Panc1 (cell line): ENCODE data around the gene TRIM42.

Source experiments
- POLR2AphosphoS5 ChIP-seq: IDR thresholded peaks from 2 replicates; pipeline ENCODE4 v1.6.1; 2012; ENCODE audit warnings: mild to moderate bottlenecking, low read depth, low read length, moderate library complexity
- SIN3A ChIP-seq: IDR thresholded peaks from 2 replicates; pipeline ENCODE4 v1.6.1; 2012; ENCODE audit warnings: low read depth, mild to moderate bottlenecking, low read length, moderate library complexity, borderline replicate concordance; ENCODE audit not compliant: insufficient read depth
- TF ChIP-seq, protein P1 (sequence below): fragments of 450-650 bp; IDR thresholded peaks from 2 replicates; pipeline ENCODE4 v1.5.1; 2017; ENCODE audit warnings: mild to moderate bottlenecking
- TF ChIP-seq, protein P2 (sequence below), 2 experiments: IDR thresholded peaks; 2 replicates each; pipeline ENCODE4 v1.6.1; 2011 to 2012; ENCODE audit warnings: low read depth in 2 of 2, control low read depth in 1 of 2, low read length in 1 of 2, mild to moderate bottlenecking in 1 of 2, moderate library complexity in 1 of 2; ENCODE audit not compliant: insufficient read depth in 1 of 2

DNA sequence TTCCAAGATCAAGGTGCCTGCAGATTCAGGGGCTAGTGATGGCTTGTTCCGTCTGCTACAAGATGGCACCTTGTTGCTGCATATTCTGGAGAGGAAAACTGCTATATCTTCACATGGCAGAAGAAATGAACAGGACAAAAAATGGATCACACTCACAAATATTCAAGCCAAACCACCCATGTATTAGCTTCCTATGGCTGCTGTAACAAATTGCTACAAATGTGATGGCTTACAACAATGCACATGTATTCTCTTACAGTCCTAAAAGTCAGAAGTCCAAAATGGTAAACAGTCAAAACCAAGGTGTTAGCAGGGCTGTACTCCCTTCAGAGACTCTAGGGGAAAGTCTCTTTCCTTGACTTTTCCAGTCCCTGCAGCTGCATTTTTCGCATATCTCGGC is 55.8 kb downstream of the TRIM42 start:
- TF ChIP-seq, protein P1, sequence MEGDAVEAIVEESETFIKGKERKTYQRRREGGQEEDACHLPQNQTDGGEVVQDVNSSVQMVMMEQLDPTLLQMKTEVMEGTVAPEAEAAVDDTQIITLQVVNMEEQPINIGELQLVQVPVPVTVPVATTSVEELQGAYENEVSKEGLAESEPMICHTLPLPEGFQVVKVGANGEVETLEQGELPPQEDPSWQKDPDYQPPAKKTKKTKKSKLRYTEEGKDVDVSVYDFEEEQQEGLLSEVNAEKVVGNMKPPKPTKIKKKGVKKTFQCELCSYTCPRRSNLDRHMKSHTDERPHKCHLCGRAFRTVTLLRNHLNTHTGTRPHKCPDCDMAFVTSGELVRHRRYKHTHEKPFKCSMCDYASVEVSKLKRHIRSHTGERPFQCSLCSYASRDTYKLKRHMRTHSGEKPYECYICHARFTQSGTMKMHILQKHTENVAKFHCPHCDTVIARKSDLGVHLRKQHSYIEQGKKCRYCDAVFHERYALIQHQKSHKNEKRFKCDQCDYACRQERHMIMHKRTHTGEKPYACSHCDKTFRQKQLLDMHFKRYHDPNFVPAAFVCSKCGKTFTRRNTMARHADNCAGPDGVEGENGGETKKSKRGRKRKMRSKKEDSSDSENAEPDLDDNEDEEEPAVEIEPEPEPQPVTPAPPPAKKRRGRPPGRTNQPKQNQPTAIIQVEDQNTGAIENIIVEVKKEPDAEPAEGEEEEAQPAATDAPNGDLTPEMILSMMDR, result no peak
- TF ChIP-seq POLR2AphosphoS5, result no peak
- TF ChIP-seq, protein P2, sequence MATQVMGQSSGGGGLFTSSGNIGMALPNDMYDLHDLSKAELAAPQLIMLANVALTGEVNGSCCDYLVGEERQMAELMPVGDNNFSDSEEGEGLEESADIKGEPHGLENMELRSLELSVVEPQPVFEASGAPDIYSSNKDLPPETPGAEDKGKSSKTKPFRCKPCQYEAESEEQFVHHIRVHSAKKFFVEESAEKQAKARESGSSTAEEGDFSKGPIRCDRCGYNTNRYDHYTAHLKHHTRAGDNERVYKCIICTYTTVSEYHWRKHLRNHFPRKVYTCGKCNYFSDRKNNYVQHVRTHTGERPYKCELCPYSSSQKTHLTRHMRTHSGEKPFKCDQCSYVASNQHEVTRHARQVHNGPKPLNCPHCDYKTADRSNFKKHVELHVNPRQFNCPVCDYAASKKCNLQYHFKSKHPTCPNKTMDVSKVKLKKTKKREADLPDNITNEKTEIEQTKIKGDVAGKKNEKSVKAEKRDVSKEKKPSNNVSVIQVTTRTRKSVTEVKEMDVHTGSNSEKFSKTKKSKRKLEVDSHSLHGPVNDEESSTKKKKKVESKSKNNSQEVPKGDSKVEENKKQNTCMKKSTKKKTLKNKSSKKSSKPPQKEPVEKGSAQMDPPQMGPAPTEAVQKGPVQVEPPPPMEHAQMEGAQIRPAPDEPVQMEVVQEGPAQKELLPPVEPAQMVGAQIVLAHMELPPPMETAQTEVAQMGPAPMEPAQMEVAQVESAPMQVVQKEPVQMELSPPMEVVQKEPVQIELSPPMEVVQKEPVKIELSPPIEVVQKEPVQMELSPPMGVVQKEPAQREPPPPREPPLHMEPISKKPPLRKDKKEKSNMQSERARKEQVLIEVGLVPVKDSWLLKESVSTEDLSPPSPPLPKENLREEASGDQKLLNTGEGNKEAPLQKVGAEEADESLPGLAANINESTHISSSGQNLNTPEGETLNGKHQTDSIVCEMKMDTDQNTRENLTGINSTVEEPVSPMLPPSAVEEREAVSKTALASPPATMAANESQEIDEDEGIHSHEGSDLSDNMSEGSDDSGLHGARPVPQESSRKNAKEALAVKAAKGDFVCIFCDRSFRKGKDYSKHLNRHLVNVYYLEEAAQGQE (IDR thresholded peaks at IDR 0.05; ENCODE audit: insufficient read depth in 1 of 2, low read depth in 2 of 2, low read length in 1 of 2), result no peak
- TF ChIP-seq SIN3A, result no peak
